CD4-positive, alpha-beta T cell treated with Interleukin-6 for 4 hours (primary cell): Measurements from ENCODE around the gene C4orf17.
"Not testable (repeated sequence)": the region's sequence is repeated elsewhere in the genome, so short reads cannot be mapped to it uniquely, and the experiment has no call there.

ENCODE experiments used
- DNase-seq: peaks from one replicate; pipeline ENCODE4 v3.0.0-alpha.2; 2020; ENCODE audit warnings: mixed read lengths

Gene C4orf17

DNA sequence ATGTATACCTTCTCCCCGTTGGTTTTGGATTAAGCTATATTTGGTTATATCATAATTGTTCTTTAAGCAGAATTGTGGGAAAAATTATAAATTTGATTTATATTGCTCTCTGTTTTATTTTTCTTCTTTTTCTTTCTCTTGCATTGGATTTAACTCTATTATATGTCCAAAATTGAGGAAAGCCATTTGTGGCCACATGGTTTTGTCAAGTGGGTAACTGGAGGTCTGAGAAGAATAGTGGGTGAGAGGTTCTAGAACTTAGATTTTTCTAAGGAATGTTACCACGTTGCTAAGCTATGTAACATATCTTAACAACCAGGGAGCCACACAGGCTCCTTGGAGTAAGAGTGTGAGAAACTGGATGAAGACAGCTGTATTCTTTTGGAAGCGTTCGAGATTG is at the start of gene C4orf17:
Gene C4orf17, plus strand, starts transcription at position 301 of the 400 bp plus-strand sequence. CDS start 2,061 bp downstream, outside the sequence.
- no peak for DNase-seq

DNA sequence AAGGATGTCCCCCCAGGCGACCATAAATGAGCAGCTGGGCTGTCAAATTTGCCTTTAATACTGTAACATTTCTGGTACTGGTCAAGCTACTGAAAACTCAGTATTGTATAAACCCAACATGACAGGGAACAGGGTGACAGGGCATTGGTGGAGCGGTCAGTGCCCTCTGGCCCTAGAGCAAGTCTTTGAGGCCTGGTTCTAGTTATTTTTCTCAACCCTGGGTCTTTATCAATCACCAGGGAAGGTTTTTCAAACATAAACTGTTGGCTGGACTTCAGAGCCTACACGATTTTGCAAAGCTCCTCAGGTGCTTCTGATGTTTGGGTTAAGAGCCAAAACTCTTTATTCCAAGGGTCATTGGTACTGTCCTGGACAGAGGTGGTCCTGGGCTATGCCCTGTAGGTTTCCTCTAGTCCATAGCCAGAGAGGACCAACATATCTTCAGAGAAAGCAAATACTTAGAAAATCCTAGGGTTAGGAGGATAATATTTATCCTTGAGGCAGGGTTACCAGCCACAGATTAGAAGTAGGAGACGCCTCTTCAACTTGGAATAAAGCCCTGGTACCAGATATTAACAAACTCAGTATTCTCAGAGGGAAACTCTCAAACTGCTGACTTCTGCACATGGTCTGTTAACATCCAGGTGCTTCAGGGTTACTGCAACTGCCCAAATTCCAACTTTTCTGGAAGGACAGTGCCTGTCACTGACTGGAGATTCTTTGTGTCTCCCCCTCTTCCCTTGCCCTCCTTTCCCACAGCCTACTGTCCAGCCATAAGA is 49.0 kb upstream of the C4orf17 start:
- DNase-seq: no peak

- DNase-seq: peak; percentile 54
Observed at GRCh38 chr4:99462875-99463464, 47.9 kb upstream of the C4orf17 start.

- no peak for DNase-seq
Observed at GRCh38 chr4:99463566-99463965, 47.3 kb upstream of the C4orf17 start.

GRCh38 chr4:99467887-99468286 is 42.9 kb upstream of the C4orf17 start:
- DNase-seq: no peak

- DNase-seq: no peak
Observed at GRCh38 chr4:99468889-99469288, 41.9 kb upstream of the C4orf17 start.

- no peak for DNase-seq
Observed at GRCh38 chr4:99471349-99471748, 39.5 kb upstream of the C4orf17 start.

DNA sequence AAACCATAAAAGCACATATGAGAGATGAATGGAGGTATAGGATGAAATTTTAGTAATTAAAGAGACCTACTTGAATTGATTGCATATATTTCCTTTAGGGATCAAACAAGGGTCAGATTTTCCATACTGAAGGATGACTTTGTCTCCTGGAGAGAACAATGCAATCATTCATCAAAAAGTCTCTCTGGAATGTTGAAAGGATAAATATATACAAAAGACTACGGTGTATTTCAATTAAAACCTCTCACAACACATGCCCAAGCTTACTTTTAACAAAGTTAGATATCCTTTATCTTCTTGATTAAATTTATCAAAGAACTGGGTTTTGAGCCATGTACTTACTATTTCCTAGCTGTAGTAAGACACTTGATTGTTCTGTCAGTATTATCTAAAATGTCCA is 38.9 kb upstream of the C4orf17 start:
- no peak for DNase-seq

GRCh38 chr4:99473131-99473530 is 37.7 kb upstream of the C4orf17 start:
- no peak for DNase-seq

GRCh38 chr4:99483636-99484035 is 27.2 kb upstream of the C4orf17 start:
- no peak for DNase-seq

GRCh38 chr4:99485212-99485611 is 25.6 kb upstream of the C4orf17 start:
- no peak for DNase-seq

- DNase-seq: not testable (repeated sequence)
Observed at GRCh38 chr4:99486648-99487047, 24.2 kb upstream of the C4orf17 start.

DNA sequence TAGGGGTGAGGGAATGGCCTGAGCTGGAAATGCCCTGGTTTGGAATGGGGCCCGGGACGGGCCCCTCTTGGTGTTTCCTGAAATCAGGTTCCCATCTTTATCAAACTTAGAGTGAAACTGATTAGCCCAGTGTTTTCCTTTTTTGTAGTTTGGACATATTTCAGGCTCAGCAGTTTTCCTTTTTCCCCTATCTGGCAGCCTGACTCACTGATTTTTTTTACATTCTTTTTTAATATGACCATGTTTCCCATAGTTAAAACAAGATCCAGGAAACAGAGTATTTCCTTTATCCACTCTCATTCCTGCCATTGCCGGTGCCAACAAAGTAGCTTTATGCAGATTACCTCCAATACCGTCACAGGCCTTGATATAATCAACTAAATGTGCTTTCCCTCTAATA is 20.5 kb upstream of the C4orf17 start:
- no peak for DNase-seq

DNA sequence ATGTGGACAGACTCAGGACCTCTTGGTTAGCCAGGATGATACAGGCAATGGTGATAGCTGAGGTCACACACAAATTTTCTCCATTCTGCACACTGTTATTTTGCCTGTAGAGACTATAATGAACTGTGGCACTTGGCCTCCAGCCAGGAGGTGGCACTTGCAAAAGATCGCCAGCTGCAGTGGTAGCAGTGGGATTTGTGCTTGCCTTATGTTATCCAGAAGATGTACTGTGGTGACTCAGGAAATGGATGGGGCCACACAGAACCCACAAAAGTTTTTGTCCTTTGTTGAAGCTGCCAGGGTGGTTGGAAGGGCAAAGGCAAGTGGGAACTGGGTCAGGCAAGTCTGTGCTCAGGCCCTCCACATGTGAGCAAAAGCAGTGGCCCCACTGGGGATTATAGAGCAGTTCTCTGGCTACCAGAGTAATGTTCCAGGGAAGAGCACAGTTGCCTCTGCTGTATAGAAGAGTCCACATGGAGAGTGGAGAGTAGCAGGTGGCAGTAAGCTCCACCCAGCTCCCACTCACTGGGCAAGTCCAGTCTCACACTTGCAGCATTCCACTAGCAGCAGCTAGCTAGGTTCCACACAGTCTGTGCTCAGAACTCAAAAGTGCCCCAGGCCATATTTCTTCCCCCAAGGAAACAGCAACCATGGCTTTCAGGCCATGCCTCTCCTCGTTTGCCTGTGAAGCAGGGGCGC is 5.9 kb upstream of the C4orf17 start:
- DNase-seq: peak; percentile 53

- peak; percentile 3 for DNase-seq
Observed at GRCh38 chr4:99506781-99507180, 4.0 kb upstream of the C4orf17 start.

DNA sequence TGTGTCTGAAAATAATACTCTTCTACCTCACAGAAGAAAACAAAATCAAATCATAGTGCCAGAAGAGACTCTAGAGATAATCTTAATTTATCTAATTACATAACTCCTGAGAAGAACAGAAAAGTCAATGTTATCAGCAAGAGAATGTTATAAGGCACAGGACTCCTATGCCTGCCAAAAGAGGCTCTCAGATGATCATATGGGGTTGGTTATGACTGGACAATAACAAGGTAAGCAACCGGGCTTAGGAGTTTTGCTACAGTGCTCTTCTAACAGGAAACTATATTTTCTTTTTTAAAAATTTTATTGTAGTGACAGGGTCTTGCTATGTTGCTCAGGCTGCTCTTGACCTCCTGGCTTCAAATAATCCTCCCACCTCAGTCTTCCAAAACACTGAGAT is 3.5 kb upstream of the C4orf17 start:
- DNase-seq: peak; percentile 10

DNA sequence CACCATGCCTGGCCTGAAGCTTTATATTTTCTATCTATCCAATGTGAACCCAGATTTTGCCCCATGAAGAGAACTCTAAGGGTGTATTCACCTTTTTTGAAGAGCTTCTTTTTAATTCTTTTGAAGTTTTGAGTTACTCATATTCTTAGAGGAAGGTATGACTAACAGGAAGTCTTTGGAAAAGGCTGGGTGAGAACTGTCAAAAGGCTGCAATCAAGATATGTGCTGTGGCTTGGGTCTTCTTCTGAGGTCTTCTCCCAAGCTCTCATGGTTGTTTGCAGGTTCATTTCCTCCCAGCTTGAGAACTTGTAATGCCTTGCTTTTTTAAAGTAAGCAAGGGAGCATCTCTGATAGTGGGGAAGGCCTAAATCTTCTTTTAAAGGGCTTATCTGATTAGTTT is 3.1 kb upstream of the C4orf17 start:
- DNase-seq: peak; percentile 52

DNA sequence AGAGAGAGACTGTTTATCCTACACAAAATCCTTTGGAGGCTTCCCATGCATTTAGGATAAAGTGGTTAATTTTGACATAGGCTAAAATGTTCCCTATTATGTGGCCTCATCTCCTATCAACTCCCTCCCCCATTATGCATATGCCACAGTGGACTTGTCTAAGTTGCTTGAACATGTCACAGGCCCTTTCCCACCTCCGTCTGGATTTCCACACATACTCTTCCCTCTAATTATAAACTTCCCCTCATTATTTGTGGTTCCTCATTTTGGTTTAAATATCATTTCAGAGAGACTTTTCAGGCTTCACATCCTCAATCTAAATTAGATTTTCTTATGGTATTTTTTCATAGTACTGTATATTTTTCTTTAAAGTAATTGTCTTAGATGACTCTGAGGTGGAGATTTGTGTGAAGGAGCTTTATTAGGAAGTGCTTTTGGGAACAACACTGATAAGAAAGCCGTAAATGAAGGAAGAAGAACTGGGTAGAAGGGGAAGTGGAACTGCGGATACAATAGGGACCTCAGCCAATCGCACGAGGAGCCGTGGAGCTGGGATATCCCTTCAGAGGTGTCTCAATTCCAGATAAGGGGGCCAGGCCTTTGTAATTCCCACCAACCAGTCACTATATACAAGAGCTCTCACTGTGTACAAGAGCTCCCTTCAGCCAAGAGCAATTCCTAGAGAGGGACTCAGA is 7.9 kb downstream of the C4orf17 start:
- no peak for DNase-seq

- no peak for DNase-seq
Observed at GRCh38 chr4:99529228-99529627, 18.4 kb downstream of the C4orf17 start.

DNA sequence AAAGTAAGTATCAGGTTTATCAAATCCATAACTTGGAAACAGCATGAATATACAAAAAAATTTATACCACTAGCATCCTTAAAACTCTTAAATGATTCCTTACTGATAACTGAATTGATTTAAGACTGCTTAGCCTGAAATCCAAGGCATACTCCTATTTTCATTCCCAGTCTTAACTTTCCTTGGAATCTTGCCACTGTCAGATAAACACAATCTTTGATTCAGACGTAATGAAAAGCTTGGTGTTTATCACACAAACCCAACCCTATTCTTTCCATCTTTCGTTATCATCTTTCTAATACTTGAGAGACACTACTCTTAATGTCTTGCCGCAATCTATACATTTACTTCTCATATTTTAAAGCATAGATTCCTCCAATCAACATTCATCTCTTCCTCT is 19.1 kb downstream of the C4orf17 start:
- no peak for DNase-seq

DNA sequence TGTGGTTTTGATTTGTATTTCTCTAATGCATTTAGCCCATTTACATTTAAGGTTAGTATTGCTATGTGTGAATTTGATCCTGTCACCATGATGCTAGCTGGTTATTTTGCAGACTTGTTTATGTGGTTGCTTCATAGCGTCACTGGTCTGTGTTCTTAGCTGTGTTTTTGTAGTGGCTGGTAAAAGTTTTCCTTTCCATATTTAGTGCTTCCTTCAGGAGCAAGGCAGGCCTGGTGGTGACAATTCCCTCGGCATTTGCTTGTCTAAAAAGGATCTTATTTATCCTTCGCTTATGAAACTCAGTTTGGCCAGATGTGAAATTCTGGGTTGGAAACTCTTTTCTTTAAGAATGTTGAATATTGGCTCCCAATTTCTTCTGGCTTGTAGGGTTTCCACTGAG is 23.9 kb downstream of the C4orf17 start:
- not testable (repeated sequence) for DNase-seq

GRCh38 chr4:99536271-99536670 is 25.4 kb downstream of the C4orf17 start:
- DNase-seq: no peak

GRCh38 chr4:99536848-99537247 is 26.0 kb downstream of the C4orf17 start:
- DNase-seq: no peak
